Measurements from ENCODE around the gene PPP1R36.
"Not testable (repeated sequence)": the region's sequence is repeated elsewhere in the genome, so short reads cannot be mapped to it uniquely, and the experiment has no call there.

The PPP1R36 gene

DNA sequence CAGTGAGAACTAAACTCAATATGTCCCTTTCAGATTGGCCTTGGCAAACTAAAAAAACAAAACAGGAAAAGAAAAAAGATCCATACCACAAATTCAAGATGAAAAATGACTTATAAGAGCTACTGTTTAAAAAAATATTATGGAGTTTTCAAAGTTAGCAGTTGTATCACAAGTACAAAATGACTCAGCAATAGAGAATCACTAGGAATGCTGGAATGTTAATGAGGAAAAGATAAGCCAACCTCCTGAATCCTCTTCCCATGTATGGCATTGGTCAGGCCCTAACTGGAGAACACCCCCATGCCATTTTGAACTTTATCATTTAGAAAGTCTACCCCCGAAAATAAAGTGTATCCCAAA is 62.2 kb downstream of the PPP1R36 start:
- FAIRE-seq (no peak), DNase-seq (ENCODE audit: low spot score) (peak; percentile 28)

DNA sequence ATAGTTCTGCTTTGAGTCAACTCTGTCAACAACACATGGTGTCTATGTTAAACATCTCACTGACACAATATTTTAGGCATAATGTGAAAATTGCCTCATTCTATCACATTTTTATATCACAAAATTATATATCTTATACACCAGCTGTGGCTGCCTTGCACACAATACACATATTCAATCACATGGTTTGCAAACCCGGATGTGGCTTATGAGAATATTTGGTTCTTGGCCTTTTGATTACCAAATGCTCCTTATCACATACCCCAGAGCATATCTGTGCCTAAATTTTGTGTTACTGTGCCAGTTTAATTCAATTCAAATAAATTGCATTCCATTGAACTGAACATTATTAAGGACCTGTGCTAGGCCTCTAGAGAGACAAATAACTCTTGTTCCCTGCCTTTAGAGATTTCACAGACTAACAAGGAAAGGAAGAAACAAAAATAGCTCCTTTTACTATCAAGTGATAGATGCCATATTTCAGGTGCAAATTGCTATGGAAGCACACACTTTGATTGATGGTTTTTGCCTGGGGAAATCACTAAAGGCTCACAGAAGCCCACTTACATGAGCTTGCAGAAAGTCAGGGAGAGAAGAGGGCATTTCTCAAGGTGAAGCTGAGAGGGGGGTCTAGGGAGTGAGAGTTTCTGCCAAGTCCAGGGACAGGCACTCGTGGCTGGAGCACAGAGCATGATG is 63.4 kb downstream of the PPP1R36 start:
- no peak for FAIRE-seq
- no peak for DNase-seq (ENCODE audit: low spot score)

DNA sequence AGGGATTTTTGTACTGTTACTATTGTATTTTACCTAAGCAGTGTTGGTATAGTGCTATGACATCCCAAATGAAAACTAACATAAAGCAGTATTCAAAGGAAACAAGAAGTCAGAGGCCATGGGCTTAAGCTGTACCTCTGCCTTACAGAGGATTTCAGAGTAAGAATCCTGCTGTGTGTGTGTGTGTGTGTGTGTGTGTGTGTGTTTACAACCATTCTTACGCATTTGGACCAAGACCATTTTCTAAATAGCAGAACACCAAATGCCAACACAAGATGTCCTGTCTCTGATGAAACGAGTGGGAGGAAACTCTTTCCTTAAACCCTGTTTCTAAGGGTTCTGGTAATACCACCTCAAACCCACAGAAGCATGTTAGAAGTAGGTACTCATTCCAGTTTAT is 64.4 kb downstream of the PPP1R36 start:
- FAIRE-seq = no peak
- DNase-seq (ENCODE audit: low spot score) = no peak

DNA sequence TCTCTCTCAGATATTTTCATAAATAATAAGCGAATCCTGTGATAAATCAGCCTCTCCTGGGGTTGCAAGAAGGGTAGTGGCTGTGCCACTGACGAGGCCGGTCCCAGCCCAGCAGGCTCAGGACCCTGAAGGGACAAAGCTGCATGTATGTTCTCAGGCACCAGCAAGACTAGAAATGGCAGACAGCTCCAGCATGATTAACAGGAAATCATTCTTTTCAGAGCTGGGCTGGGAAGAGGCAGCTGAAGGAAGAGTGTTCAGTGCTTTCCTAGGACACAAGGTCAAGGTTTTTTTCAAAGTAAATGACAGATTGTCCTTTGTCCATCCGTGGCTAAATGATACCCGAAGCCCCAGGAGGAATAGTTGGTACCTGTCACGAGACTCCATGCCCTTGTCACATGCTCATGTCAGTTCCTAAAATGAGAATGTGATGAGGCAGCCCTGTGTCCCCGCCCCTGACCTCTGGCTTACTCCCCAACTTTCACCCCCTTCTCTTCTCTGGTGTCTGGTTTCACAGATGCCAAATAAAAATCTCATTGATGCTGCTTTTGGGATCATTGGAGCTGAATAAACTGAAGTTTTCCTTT is 65.1 kb downstream of the PPP1R36 start:
- FAIRE-seq (no peak), DNase-seq (ENCODE audit: low spot score) (no peak)

DNA sequence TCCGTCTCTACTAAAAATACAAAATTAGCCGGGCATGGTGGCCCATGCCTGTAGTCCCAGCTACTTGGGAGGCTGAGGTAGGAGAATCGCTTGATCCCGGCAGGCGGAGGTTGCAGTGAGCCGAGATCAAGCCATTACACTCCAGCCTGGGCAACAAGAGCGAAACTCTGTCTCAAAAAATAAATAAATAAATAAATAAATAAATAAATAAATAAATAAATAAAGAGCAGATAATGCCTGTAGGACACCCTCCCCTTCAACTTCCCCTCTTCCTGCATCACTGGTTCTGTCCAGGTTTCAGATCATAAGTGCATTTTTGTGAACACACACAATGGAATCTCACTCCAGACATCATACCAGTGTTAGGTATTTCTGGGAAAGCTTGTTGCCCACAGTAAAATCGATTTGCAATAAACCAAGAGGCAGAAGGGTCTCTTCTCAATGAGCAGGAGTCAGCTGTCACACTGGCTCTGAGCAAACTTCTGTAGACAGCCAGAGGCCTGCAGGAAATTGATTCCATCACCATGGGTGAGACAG is 68.2 kb downstream of the PPP1R36 start:
- not testable (repeated sequence) for FAIRE-seq; DNase-seq (ENCODE audit: low spot score)

DNA sequence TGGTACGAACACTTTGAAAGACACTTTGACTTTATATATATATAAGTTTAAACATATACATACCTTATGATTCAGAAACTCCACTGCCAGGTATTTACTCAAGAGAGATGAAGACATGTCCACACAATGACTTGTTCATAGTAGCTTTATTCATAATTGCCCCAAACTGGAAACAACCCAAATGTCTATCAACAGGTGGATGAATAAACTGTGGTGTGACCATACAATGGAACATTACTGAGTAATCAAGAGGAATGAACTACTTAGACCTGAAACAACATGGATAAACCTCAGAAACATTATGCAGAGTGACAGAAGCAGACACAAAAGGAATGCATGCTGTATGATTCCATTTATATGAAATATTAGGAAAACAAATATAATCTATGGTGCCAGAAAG is 71.1 kb downstream of the PPP1R36 start:
- no peak for DNase-seq (ENCODE audit: low spot score)
- no peak for FAIRE-seq

DNA sequence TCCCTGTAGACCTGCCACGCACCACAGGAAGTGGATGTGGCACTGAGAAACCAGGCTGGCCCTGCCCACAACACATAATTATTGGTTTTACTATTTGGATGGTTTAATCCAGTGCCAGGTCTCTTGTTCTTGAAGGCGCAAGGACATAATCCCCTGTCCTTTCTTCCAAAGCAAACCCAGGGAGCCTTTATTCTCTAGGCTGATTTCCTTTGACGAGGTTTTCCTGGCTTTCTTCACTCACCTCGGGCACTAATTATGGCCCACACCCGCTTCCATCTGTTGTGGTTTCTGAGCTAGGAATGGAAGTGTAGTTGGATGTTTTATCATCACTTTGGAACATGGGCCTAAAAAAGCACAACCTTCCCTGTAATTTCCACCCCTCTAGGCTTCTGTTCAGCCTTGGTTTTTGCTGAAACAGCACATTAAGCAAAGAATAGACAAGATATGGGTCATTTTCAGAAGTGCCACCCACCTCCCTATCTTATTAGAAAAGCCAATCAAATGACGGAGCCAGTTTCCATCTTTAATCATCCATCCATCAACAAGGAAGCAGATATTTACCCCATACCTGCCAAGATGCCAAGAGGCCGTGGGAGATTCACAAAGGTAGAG is 73.9 kb downstream of the PPP1R36 start:
- FAIRE-seq (no peak), DNase-seq (ENCODE audit: low spot score) (no peak)

DNA sequence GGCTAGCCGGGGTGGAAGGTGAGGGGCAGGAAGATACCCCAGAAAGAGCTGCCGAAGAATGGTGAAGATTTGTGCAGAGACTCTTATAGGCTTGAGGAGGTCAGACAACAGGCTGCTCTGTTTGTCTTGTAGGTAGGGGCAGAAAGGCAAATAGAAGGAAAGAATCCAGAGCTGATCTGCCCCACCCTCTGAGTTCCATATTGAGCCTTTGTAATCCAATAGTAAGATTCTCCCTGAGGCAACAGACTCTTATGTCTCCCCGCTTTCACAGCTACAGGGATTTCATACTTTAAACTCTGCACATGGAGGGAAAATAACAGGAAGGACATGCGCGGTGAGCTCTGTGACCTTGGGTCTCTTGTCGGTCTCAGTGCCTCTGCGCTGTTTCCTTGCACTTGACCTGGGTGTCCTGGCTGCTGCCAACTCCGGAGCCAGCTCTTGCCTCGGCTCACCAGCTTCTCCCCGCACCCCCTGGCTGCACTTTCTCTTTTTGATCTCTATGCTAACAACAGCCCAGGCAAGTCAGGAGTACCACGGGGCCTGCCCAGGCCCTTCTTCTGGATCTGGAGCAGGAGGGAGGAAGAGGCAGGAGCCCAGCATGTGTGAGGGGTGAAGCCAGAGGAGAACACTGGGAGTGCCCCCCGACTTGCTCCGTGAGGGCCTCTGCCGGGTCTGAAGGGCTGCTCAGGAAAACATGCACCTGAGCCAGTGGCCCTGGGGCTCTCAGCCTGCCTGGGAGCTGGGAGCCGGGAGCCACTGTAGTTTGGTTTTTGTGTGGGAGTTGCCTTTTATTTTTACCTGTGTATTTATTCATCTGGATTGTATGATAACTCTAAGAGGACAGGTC is 75.8 kb downstream of the PPP1R36 start:
- DNase-seq (ENCODE audit: low spot score) (no peak), FAIRE-seq (no peak)

DNA sequence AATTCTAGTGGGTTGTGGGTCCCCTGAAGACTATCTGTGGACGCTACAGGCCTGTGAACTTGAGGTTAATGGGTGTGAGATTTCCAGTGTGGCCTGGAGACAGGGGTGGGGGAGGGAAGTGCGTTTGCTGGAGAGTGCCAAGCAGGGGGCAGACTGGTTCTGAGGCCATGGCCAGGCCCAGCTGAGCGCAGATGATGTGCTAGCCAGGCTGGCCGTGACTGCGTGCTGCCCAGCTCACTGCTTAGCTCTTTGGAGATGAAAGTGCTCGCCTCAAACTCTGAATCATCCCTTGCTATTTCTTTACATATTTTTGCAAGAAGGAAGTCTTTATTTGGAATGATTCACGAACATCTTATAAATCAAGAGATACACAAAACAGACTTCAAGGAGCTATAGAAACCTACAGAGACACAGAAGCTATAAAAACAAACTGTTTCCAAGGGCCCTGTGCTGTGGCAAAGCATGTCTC is 79.2 kb downstream of the PPP1R36 start:
- no peak for FAIRE-seq
- peak; percentile 16 for DNase-seq (ENCODE audit: low spot score)

DNA sequence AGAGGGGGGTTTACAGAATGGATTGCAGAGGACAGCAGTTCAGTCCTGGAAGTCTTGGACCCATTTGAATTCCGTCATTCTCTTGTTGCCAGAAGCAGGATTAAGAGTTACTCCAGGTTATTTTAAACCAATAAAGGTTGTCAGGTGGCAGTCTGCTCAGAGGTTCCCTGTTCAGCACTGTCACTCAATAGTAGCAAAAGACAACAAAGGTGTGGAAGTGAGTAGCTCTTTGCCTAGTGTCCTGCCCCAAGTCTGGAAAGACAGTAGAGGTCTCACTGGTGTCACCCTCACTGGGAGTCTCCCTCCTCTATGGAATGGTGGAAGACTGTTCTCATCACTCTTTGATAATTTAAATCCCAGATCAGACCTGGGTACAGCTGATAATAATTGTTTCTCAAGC is 81.0 kb downstream of the PPP1R36 start:
- no peak for FAIRE-seq
- no peak for DNase-seq (ENCODE audit: low spot score)

DNA sequence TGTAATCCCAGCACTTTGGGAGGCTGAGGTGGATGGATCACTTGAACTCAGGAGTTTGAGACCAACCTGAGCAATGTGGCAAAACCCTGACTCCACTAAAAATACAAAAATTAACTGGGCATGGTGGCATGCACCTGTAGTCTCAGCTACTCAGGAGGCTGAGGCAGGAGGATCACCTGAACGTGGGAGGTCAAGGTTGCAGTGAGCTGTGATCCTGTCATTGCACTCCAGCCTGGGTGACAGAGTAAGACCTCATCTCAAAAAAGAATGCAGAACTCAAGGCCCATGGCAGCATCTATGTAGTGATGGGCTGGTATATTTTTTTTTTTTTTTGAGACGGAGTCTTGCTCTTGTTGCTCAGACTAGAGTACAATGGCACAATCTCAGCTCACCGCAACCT is 81.5 kb downstream of the PPP1R36 start:
- not testable (repeated sequence) for FAIRE-seq

DNA sequence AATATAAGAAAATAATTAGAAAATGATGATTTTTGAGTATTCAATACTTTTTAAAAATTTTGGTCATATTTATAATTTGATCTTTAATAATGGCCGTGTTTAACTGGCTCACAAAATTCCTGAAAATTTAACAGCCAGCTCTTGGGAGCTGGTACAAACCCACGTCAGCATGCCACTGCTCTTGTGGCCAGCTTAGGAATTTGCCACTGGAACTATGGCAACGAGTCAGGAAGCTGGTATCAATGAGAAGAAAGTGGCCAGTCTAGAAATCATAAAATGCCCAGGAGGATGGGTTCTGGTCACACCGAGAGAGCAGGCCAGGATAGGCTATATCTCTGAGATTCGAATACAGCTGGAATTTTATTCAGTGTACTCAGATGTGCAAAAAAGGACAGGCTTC is 82.3 kb downstream of the PPP1R36 start:
- DNase-seq (ENCODE audit: low spot score) = peak; percentile 8

More for the DNA sequence above, 81.5 kb downstream of the PPP1R36 start:
- not testable (repeated sequence) for DNase-seq (ENCODE audit: low spot score)

DNA sequence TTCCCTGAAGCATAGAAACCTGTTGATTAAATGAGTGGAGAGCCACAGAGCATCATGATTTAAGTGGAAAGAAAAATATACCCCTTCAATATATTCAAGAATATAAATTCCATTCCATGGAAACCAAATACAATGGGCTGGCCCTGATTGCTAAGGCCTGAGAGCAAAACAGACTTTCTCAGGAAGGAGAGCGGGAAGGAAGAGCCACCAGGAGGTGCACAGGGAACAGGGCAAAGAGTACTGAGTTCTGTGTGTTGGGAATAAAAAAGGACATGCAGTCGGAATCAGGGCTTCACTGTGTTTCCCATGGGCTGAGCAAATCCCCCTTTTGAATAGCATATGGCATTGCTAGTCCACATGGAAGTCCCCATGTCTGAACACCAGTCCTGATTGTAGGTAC is 84.8 kb downstream of the PPP1R36 start:
- no peak for FAIRE-seq
- DNase-seq (ENCODE audit: low spot score) = no peak

More for the DNA sequence above, 82.3 kb downstream of the PPP1R36 start:
- no peak for FAIRE-seq

DNA sequence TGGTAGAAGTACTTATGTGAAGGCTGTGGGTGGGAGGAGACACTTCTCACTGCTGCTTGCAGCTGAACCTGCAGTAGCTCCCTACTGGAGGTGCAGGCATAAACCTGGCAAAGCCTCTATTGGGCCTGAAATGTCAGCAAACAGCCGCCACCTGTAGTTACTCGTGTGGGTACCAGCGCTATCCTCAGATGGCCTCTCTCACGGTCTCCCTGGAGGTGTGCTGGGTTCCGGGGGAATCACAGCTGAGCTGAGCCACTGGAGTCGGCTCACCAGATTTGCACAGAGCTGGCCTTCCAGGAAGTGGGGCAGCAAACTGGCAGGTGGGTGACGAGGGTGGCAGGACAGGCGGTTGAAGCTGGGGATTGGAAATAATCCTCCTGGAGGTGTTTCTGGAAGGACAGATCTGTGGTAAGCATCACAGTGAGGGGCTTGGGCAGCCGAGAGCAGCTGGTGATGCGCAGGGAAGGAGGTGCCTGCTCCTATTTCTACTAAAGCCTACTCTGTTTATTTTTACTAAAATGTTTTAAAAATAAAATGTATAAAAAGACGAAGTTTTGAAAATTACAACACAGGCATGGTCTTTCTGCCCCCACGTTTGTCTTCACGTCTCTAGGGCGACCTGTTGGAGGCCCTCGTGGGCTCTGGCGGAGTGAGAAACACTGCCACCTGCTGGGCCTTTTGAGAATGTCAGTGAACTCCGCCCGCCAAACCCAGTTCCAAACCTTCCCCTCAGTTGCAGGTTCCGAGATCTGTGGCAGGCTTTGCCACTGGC is 86.6 kb downstream of the PPP1R36 start:
- FAIRE-seq = no peak
- no peak for DNase-seq (ENCODE audit: low spot score)

DNA sequence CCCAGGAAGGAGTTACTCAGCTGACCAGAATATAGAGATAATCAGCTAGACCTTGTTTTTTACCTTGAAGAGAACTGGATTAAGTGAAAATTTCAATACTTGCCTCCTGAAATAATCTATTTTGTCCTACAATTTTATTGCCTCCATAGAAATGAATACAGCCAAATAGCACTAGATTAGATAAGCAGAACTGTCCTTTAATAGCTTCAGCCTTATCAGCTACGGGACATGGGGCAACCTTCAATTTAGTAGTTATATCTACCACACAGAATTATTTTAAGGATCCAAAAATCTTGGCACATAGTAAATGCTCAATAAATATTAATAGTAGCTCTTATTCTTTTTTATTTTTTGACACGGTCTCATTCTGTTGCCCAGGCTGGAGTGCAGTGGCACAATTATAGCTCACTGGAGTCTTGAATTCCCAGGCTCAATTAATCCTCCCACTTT is 87.2 kb downstream of the PPP1R36 start:
- DNase-seq (ENCODE audit: low spot score) = no peak
- no peak for FAIRE-seq

DNA sequence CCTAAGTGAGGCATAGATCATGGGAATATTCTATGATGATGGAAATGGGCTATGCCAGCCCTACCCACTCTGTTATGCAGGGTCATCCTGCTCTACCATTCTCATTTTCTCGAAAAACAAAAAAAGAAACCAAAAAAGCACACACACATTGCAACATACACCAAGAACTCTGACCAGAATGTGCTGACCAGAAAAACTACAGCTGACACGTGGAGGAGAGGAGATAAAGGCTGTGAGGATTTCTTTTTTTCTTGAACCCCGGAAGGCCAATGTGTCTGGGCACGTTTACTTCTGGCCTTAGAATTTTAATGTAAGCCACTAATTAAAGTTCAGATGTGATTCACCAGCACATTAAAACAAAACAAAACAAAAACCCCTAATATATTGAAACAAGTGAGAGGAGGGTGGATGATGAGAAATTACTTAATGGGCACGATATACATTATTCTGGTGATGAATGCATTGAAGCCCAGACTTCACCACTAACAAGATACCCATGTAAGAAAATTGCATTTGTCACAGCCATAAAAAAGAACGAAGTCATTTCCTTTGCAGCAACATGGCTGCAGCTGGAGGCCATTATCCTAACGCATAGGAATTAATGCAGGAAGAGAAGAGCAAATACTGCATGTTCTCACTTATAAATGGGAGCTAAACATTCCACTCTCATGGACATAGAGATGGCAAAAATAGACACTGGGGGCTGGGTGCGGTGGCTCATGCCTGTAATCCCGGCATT is 88.1 kb downstream of the PPP1R36 start:
- DNase-seq (ENCODE audit: low spot score) = no peak
- no peak for FAIRE-seq

DNA sequence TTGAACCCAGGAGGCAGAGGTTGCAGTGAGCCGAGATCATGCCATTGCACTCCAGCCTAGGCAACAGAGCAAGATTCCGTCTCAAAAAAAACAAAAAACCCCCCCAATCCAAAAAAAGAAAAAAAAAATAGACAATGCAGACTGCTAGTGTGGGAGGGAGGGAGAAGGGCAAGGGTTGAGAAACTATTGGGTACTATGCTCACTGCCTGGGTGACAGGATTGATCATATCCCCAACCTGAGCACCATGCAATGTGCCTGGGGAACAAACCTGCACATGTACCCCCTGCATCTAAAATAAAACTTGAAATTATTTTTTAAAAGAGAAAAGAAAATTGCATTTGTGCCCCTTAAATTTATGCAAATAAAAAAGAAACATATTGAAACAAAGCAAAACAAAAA is 88.9 kb downstream of the PPP1R36 start:
- no peak for DNase-seq (ENCODE audit: low spot score)
- FAIRE-seq = no peak

Measured in RCC 7860 (cell line).